Large intestine (tissue), 3 donors: ENCODE measurements around the gene FOXI1. TPM values are rescaled to one million over a fixed set of nuclear protein-coding genes. Genes with fewer than 3 reads are reported as not detected.

Experiments used
- DNase-seq, 2 donors: peaks; one replicate each; pipeline versions ENCODE4 v3.0.0 to v3.0.0-alpha.2; 2013
- H3K27ac ChIP-seq: one replicate; pipeline ENCODE4 v1.5.1; 2013; ENCODE audit warnings: low read length
- H3K27me3 ChIP-seq: 2 replicates; pipeline ENCODE4 v1.6.1; 2013; ENCODE audit warnings: low read length; ENCODE audit not compliant: control insufficient read depth, insufficient read depth
- H3K36me3 ChIP-seq: 2 replicates; pipeline ENCODE4 v1.6.1; 2013; ENCODE audit warnings: low read length; ENCODE audit not compliant: control insufficient read depth, insufficient read depth
- H3K4me1 ChIP-seq: one replicate; pipeline ENCODE4 v1.6.1; 2013; ENCODE audit warnings: low read length; ENCODE audit not compliant: control insufficient read depth, insufficient read depth
- H3K4me3 ChIP-seq: one replicate; pipeline ENCODE4 v1.5.1; 2013; ENCODE audit warnings: low read length
- H3K9me3 ChIP-seq: one replicate; pipeline ENCODE4 v1.6.1; 2013; ENCODE audit warnings: mild to moderate bottlenecking, low read depth, low read length, moderate library complexity; ENCODE audit not compliant: control insufficient read depth
- WGBS: methylation state at CpG from one replicate; pipeline ENCODE4 v1.1.5; 2013; ENCODE audit warnings: low lambda C conversion rate; ENCODE audit not compliant: insufficient coverage; 5-methylcytosine and 5-hydroxymethylcytosine counted together
- polyA plus RNA-seq: library from polyadenylated mRNA; unstranded; fragments of 120-200 nt; gene quantifications from one replicate; pipeline ENCODE4 v1.2.1, GENCODE V29; 2013

FOXI1 gene
- polyA plus RNA-seq, 1 donor = 0.03 TPM

DNA sequence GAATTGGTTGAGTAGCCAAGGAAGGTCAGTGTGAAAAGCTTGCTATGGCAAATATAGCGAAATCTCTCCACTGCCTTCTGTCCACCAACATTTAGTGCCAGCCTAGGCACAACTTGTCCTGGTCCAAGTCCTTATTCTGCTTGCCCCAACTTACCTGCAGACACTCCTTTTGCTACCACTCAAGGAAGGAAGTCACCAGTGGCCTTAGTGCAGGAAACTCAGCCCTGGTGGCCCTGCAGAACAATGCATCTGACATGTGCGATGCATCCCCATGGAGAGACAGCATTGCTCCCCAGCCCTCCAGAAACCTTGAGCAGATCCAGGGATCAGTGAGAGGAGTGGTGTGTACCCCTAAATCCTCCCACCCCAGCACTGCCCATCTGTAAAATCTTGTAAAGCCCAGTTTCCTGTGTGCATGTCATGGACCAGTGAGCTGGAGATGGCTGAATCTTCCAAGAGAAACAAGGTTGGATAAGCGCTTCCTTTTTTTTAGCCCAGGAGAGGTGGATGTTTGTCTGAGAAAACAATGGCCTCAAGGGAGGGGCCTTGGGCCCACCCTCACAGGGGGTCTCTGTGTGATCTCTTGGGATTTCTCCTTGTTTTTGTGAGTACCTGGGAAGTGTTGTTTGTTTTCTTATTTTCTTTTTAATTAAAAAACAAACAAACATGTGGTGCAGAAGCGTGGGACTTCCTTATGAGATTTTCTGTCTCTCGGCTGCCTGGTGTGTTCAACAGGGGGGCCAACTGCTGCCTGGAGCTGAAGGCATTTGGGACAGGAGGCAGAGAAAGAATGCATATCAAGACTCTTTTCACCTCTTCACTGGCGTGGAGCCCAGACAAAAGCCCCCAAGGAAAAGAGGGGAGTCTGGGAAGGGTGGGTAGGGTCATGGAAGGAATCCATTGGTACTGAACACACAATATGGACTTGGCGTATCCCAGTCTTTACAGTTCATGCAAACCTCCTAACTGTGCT is 3.6 kb downstream of the FOXI1 start:
- Histone ChIP-seq H3K27me3 (no peaks in the 10 kb centered on the region), H3K9me3 (no peaks in the 10 kb centered on the region), H3K4me3 (no peak overlapping the region), H3K27ac (no peak overlapping the region), H3K4me1 (no peaks in the 10 kb centered on the region), H3K36me3 (no peaks in the 10 kb centered on the region)
- no CpG with 5 or more reads among the region's 7 CpGs for WGBS
- DNase-seq = no peak

GRCh38 chr5:170110403-170111087 is 4.8 kb downstream of the FOXI1 start:
- WGBS = no CpG with 5 or more reads among the region's 3 CpGs
- H3K9me3 ChIP-seq = no peaks in the 10 kb centered on the region

GRCh38 chr5:170111088-170111785 is 5.5 kb downstream of the FOXI1 start:
- DNase-seq = no peak
- Histone ChIP-seq H3K27me3 (no peaks in the 10 kb centered on the region), H3K27ac (no peak overlapping the region), H3K4me1 (no peaks in the 10 kb centered on the region), H3K36me3 (no peaks in the 10 kb centered on the region), H3K4me3 (no peak overlapping the region), H3K9me3 (no peaks in the 10 kb centered on the region)
- no CpG with 5 or more reads among the region's 8 CpGs for WGBS

More at GRCh38 chr5:170110403-170111087, 4.8 kb downstream of the FOXI1 start:
- no peaks in the 10 kb centered on the region for H3K36me3 ChIP-seq
- no peaks in the 10 kb centered on the region for H3K4me1 ChIP-seq
- H3K27ac ChIP-seq = no peak overlapping the region
- no peak for DNase-seq
- no peak overlapping the region for H3K4me3 ChIP-seq
- H3K27me3 ChIP-seq = no peaks in the 10 kb centered on the region

GRCh38 chr5:170112876-170113521 is 7.3 kb downstream of the FOXI1 start:
- 67% methylated on average over 1 of the region's 6 CpGs for WGBS
- DNase-seq = no peak
- H3K9me3 ChIP-seq = no peaks in the 10 kb centered on the region

DNA sequence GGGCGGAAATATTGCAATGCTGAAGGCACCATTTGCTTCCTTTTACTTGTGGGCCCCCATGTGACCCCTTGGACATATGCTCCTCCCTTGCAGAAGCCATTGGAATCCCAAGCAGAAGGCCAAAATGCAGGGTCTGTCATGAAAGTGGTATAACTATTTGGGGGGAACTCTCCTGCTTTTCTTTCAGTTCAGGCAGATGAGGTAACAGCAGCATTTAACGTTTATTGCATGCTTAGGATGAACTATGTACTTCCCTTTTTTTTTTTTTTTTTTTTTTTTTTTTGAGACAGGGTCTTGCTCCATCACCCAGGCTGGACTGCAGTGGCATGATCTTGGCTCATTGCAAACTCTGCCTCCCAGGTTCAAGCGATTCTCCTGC is 7.8 kb downstream of the FOXI1 start:
- WGBS = no CpG with 5 or more reads among the region's 3 CpGs
- no peak overlapping the region for H3K4me3 ChIP-seq
- H3K27me3 ChIP-seq = no peaks in the 10 kb centered on the region
- DNase-seq = no peak
- no peaks in the 10 kb centered on the region for H3K36me3 ChIP-seq
- H3K9me3 ChIP-seq = no peaks in the 10 kb centered on the region
- no peak overlapping the region for H3K27ac ChIP-seq
- no peaks in the 10 kb centered on the region for H3K4me1 ChIP-seq

More at GRCh38 chr5:170112876-170113521, 7.3 kb downstream of the FOXI1 start:
- H3K27me3 ChIP-seq = no peaks in the 10 kb centered on the region
- no peaks in the 10 kb centered on the region for H3K4me1 ChIP-seq
- no peak overlapping the region for H3K4me3 ChIP-seq
- no peaks in the 10 kb centered on the region for H3K36me3 ChIP-seq
- no peak overlapping the region for H3K27ac ChIP-seq

DNA sequence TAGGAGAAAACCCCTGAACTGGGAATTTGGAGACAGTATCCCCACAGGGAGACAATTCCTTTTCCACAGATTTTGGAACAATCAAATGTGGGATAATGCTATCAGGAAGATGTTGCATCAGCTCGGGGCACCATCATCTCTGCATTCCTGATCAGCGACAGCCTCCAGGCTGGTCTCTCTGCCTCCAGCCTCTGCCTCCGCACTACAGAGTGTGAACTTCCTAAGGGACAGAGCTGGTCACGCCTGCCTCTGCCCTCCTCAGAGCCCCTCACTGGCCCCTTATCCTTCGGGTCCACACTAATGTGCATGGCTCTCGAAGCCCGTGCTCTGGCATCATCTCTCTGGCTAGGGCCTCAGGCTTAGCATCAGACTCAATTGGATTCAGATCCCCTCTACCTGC is 8.6 kb downstream of the FOXI1 start:
- no CpG with 5 or more reads among the region's 7 CpGs for WGBS
- DNase-seq = no peak
- H3K27ac ChIP-seq = no peak overlapping the region

GRCh38 chr5:170115925-170116324 is 10.2 kb downstream of the FOXI1 start:
- no peaks in the 10 kb centered on the region for H3K27me3 ChIP-seq
- no peak for DNase-seq
- no peaks in the 10 kb centered on the region for H3K4me1 ChIP-seq
- H3K36me3 ChIP-seq = no peaks in the 10 kb centered on the region
- no peaks in the 10 kb centered on the region for H3K9me3 ChIP-seq
- WGBS = no CpG with 5 or more reads among the region's 2 CpGs
- no peak overlapping the region for H3K27ac ChIP-seq
- no peak overlapping the region for H3K4me3 ChIP-seq

More for the DNA sequence above, 8.6 kb downstream of the FOXI1 start:
- Histone ChIP-seq H3K4me1 (no peaks in the 10 kb centered on the region), H3K27me3 (no peaks in the 10 kb centered on the region), H3K36me3 (no peaks in the 10 kb centered on the region), H3K9me3 (no peaks in the 10 kb centered on the region), H3K4me3 (no peak overlapping the region)

DNA sequence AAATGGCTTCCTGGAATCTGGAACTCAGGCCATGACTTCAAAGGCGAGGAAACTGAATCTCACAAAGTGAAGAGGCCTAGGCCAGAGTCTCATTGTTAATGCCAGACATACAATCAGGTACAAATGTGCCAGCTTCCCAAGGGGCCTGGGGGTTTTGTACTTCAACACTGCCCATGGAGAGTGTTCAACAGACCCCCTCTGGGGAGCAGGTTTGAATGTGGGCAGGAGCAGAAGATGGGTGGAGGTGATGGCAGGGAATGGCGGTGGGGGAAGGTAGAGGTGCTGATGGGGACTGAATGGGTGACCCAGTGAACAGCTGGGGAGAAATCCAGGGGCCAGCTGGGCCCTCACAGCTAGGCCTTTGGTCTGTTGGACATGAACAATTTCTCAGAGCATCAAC is 12.0 kb downstream of the FOXI1 start:
- H3K4me1 ChIP-seq = no peaks in the 10 kb centered on the region
- no peak for DNase-seq
- no peak overlapping the region for H3K27ac ChIP-seq
- H3K36me3 ChIP-seq = no peaks in the 10 kb centered on the region
- H3K27me3 ChIP-seq = no peaks in the 10 kb centered on the region
- H3K9me3 ChIP-seq = no peaks in the 10 kb centered on the region
- no CpG with 5 or more reads among the region's 2 CpGs for WGBS
- H3K4me3 ChIP-seq = no peak overlapping the region

- no peak overlapping the region for H3K4me3 ChIP-seq
- H3K4me1 ChIP-seq = no peaks in the 10 kb centered on the region
- no CpG with 5 or more reads among the region's 2 CpGs for WGBS
- no peaks in the 10 kb centered on the region for H3K27me3 ChIP-seq
- no peaks in the 10 kb centered on the region for H3K36me3 ChIP-seq
- no peaks in the 10 kb centered on the region for H3K9me3 ChIP-seq
- no peak overlapping the region for H3K27ac ChIP-seq
- DNase-seq = no peak
Observed at GRCh38 chr5:170120576-170120975, 14.9 kb downstream of the FOXI1 start.

GRCh38 chr5:170121321-170121720 is 15.6 kb downstream of the FOXI1 start:
- Histone ChIP-seq H3K9me3 (peaks cover 3% of the 10 kb centered on the region), H3K4me3 (no peak overlapping the region), H3K27me3 (no peaks in the 10 kb centered on the region), H3K36me3 (no peaks in the 10 kb centered on the region), H3K4me1 (no peaks in the 10 kb centered on the region), H3K27ac (no peak overlapping the region)
- no peak for DNase-seq
- 100% methylated on average over 1 of the region's 7 CpGs for WGBS
